ENCODE measurements around the gene MBD4.

MBD4 gene

DNA sequence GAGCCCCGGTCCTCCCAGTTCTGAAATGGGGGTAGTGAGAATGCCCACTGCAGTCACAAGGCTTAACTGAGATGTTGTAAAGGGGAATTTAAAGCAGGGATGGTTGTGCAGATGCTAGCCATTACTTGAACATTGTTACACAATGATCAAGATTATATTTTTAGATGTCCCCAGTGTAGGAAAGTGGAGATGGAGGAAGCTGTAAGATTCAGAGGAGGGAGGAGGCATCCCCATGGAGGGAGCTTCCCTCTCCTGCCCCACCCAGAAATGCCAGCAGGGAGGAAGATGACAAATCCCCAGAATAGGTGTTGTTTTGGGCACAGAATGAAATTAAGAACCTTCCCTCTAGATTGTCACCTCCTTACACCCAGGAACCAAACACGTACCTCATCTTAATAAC is 57.4 kb downstream of the MBD4 start:
- DNase-seq (ENCODE audit: low spot score), result no peak

Data from NAMALWA (cell line).